GM18858 (cell line): ENCODE data around the gene NDUFAF8.

ENCODE experiments used
- ATAC-seq: cut with Tn5 transposase; IDR thresholded peaks from one replicate; pipeline ENCODE4 v1.9.1; 2021; ENCODE audit not compliant: unreplicated experiment

NDUFAF8 gene, protein sequence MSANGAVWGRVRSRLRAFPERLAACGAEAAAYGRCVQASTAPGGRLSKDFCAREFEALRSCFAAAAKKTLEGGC

DNA sequence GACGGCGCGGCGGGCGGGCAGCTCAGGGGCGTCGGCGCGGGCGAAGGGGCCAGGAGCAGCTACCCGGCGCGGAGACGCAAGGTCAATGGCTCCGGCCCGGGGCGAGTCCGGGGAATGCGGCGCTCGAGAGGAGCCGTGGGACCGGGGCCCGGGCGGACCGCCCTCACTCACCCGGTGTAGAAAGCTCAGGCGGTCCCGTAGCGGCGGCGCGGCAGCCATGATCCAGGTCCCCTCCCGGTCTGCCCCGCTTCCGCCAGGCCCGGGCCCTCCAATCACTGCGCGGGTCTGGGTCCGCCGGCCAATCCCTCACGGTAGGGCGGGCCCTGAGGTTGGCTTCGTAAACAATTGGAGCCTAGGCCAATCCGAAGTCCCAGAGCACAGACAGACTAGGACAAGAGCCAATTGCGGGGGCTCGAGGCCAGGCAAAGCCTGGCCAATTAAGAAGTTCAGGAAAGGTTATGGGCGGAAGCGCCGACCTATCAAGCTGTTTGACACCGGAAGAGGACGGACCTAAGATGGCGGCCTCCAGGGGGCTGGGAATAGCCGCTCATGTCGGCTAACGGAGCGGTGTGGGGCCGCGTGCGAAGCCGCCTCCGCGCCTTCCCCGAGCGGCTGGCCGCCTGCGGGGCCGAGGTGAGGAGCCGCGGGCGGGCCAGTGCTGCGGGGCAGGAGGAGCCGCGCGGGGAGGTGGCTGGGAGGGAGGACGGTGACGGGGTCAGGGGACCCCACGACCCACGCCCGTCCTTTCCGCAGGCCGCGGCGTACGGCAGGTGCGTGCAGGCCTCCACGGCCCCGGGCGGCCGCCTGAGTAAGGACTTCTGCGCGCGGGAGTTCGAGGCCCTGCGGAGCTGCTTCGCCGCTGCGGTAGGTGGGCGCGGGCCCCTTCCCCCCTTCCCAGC is at the start of gene NDUFAF8, which contains the start of gene TEPSIN:
NDUFAF8 (plus strand) TSS at position 504 of the 899 bp plus-strand sequence; CDS start at position 550, 46 bp downstream.
TEPSIN (minus strand) TSS at position 241 of the 899 bp plus-strand sequence; CDS start at position 219, 22 bp downstream.
- peak; percentile 75 for ATAC-seq

DNA sequence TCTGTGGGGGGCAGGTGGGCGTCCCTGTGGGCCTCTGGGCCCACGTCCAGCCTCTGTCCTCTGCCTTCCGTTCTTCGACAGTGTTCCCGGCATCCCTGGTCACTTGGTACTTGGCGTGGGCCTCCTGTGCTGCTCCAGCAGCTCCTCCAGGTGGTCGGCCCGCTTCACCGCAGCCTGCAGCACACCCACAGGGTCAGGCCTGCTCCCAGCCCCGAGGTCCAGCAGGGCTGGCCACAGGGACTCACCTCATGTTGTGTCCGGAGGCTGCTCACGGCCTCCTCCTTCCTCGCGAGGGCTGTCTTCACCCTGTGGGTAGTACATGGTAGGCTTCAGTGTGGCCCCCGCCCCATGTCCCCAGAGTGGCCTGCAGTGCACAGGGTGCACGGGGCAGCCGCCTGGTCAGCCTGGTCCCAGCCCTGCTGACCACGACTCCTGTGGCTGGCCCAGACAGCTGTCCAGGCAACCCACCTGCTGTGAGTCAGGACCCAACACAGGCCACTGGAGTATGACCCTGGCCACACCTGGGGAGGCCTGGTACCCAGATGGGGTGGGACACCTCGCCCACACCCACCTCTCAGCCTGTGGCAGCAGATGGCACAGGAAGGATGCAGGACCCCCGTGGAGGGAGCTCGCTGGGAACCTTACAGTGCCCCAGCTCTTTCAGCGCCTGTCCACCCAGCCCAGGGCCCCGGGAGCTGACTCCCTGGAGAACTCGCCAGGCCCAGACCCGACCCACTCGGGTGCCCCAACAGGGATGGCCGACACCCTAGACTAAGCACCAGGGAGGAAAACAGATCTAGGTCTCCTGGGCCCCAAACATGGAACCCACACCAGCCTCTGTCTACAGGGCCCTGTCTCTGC is 49.2 kb upstream of the NDUFAF8 start:
- no peak for ATAC-seq

DNA sequence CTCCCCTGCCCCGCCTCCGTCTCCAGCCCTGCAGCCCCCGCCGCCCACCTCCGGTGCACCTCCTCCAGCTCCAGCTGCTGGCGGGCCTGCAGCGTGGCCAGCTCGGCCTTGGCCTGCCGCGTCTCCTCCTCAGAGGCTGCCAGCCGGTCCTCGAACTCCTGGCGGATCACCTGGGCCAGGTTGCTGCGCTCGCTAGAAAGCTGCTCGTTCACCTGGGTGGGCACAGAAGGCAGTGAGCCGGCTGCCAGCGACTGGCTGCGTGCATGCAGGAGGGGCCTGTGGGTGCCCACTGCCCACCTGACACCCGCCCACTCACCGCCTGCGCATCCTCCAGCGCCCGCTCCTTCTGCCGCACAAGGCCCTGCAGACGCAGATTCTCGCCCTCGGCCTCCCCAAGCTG is 48.5 kb upstream of the NDUFAF8 start:
- ATAC-seq, result no peak

DNA sequence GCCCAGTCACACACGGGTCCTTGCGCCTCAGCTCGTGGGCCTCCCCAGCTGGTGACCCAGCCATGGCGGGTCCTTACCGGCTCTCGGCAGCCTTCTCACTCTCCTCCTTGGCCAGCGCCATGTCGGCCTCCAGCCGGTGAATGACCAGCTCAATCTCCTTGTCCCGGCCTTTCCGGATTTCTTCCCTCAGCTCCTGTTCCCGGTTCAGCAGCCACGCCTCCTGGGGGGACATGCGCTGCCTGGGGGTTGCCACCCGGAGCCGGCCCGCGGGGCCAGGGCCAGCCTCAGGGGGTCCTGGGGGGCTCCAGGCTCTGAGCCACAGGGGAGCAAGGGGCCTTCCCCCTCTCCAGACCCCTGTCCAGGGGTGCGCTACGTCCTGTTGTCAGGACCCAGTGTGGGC is 48.0 kb upstream of the NDUFAF8 start:
- no peak for ATAC-seq

DNA sequence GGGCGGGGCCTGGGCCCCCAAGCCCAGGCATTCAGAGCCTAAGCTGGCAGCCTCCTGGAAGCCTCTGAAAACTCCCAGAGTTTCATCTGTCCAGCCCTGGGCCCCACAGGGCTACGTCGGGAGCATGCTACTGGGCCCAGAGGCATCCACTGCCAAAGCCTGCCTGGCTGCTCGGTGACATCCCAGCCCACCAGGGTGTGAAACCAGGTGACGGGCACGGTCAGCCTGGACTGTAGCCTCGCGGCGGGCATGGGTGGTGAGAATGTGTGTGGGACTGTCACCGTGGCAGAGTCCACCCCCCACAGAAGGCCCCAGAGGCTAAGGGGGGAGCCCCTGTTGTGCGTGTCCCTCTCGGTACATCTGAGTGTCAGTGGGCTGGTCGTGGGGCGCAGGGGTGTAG is 47.5 kb upstream of the NDUFAF8 start:
- no peak for ATAC-seq

DNA sequence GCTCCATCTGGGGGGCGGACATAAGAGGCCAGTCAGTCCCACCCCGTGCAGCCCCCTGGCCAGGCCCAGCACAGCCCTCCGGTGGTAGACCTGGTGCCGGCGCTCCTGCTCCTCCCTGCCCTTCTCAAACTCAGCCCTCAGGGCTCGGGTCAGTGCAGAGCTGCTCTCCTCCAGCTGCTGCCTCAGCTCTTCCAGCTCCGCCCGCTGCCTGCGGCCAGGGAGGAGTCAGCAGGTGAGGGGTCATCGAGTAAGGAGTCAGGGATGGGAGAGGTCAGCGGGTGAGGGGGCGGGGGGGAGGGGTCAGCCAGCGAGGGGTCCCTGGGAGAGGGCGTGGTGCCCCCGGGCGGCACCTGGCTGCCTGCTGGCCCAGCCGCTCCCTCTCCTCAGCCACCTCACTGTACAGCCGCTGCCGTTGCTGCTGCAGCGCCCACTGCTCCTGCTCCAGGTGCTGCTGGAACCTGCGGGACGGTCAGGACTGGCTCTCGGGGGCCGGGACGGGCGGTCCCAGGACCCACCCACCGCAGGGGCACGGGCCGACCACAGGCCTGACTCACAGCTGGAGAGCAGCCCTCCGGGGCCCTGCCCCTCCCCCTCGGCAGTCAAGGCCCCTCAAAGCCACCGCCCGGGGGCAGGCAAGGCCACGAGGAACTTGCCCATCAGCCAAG is 46.6 kb upstream of the NDUFAF8 start:
- no peak for ATAC-seq

DNA sequence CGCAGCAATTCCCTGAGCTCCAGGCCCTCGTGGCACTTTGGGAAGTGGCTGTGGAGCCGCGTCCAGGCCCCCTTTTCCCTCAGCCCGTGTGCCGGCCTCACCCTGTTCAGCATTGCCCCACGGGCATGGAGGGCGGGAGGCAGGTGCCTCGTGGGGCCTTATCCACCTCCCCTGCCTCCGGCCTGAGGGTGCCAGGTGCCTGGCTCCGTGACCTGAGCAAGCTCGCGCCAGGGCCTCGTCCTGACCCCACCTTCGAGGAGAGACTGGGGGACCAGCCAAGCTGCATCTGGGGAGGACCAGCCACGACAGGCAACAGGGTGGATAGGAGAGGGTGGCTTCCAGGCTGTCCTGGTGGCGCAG is 46.1 kb upstream of the NDUFAF8 start:
- no peak for ATAC-seq

DNA sequence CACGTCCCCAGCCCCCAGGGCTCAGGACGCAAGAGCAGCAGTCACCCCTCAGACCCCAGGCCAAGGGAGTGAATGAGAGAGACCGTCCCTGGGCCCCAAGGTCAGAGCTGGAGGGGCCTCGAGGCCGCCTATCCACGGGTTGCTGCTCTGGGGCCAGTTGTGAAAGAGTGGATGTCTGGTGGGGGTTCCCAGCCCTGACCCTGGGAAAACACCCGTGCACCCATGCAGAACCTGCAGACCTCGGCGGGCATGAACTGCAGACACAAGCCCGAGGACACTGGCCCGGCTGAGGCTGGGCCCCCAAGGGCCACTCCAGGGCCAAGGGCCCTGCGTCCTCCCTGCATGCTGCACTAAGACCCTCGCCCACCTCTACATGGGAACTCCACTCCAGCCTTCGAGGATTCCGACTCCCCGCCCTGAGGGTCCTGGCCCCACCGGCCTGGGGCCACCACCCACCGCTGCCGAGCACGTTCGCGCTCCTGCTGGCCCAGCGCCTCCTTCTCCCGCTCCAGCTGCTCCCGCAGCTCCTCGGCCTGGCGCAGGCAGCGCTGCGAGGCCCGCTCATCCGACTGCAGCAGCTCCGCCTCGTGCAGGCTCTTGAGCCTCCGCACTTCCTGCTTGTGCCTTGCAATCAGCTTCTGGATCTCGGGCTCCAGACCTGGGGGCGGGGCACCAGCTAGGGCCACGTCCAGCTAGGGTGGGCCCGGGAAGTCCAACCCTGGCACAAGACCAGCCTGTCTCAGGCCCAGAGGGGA is 45.5 kb upstream of the NDUFAF8 start:
- no peak for ATAC-seq

DNA sequence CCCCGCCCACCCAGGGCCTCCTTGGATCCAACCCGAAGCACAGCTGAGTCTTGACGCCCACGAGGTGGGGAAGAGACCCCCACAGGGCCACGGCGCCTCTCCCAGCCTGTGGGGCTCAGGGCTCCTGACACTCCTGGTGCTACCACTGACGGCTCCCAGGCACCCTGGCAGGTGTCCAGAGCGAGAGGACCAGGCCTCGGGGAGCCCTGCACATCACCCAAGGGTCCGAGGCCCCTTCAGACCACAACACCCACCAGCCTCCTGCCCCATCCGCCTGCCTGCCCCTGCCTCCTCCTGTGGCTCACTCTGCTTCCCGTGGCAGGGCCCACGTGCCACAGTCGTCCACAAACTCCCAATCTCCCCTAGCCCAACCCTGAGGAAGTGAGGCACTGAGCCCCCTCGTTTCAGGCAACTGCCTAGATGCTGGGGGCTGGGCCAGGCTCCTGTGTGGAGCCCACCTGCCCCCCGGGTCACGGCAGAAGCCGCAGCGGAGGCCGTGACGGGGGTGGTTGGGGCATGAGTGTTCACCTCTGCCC is 44.8 kb upstream of the NDUFAF8 start:
- no peak for ATAC-seq

DNA sequence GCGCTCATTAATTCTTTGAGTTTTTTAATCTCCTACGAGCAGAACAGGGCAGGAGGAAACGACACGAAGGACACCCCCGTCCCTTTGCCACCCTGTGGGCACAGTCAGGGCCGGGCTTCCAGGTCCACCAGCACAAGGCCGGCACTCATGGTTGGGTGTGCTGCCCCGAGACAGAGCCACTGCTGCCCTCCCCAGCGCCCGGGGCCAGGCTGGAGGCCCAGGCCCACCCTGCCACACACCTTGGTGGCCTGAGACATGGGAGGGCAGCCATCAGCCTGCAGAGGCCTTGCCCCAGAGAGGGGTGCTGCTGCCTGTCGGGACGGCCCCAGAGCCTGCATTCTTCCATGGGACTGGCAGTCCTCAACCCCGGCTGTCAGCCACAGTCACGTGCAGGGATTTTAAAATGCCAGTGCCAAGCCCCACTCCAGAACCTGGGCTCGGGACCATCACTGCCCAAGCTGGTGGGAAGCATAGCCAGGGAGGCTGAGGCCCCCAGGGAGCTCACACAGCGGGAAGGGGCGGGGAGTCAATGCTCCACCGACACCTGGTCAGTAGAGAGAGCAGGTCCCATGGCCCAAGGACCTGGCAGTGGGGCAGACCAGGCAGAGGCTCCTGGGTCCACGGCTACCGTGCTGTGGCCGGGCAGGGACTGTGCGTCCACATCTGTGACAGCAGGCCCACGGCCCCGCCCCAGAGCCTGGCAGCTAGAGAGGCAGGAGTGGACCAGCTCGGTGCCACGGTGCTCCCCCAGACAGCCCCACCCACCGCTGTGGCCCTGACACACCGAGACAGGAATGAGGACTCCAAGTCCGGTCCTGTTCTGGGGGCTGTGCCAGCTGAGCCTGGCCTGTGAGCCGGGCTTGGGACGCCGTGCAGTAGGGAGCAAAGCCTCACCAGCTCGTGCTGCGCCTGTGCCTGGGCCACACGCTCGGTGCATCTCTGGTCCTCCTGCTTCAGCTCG is 43.9 kb upstream of the NDUFAF8 start:
- no peak for ATAC-seq

DNA sequence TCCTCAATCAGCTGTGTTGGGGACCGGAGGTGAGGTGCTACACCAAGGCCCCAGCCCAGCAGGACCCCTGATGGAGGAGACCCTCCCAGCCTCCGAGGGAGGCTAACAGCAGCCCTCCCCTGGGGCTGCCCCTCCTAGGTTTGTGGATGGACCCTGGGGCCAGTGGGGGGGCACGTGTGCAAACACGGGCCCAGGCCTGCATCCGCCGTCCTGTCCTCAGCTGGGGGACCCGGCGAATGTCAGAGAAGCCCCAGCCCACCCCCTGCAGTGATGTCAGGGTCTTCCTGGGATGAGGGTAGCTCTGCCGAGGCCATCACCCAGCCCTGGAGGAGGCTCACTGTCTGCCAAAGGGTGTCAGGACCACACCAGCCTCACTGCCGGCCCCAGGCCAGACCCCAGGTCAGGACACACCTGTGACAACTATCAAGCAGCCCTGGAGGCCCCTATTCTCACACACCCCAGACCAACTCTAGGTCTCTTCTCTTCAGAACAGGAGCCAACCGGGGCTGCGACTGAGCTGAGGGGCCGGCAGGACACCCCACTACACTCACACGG is 43.1 kb upstream of the NDUFAF8 start:
- no peak for ATAC-seq

DNA sequence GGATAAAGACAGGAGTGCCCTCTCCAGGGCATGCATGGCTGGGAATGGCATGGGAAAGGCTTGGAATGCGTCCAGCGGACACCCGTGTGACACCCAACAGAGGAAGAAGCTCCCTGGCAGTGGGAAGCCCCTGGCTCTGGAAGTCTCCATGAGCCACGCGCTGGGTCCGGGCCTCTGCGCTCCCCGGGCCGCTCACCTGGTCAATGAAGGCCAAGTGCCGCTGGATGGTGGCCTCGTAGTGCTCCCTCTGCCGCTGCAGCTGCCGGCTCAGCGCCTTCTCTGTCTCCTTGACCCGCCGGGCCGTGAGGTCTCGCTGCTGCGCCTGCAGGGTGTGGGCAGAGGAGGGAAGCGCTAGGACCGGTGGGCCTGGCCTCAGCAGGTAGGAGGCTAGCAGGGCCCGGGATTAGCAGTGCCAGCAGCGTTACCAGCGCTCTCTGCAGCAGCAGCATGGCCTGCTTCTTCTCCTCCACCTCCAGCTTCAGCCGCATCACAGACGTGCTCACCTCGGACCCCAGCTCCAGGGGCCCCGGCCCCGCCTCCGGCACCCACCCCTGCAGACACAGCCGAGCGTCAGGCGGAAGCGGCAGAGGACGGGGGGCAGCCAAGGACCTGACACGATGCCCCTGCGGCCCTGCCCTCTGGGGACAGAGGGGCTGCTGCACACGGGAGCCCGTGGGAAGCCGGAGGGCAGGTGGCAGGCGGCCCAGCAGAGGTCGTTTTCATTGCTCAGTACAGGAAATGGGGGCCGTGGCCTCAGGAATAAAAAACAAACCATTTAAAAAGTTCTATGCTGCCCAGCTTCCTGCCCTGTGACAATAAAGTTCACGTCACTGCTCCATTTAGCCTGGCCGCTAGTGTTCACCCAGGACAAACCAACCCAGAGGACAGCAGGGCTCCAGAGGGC is 42.4 kb upstream of the NDUFAF8 start:
- ATAC-seq, result no peak

DNA sequence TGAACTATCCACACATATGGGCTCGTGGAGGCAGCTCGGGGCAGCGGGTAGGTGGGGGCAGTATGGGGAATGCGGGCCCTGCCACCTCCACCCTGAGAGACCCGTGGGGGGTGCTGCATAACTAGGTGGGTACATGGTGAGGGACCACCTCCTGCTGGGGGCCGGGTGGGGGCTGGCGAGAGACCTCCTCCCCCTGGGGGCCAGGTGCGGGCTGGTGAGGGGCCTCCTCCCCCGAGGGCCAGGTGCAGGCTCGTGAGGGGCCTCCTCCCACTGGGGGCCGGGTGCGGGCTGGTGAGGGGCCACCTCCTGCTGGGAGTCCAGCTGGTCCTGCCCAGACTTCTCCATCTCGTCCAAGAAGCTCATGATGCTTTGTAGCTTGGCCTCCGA is 41.7 kb upstream of the NDUFAF8 start:
- ATAC-seq, result no peak

DNA sequence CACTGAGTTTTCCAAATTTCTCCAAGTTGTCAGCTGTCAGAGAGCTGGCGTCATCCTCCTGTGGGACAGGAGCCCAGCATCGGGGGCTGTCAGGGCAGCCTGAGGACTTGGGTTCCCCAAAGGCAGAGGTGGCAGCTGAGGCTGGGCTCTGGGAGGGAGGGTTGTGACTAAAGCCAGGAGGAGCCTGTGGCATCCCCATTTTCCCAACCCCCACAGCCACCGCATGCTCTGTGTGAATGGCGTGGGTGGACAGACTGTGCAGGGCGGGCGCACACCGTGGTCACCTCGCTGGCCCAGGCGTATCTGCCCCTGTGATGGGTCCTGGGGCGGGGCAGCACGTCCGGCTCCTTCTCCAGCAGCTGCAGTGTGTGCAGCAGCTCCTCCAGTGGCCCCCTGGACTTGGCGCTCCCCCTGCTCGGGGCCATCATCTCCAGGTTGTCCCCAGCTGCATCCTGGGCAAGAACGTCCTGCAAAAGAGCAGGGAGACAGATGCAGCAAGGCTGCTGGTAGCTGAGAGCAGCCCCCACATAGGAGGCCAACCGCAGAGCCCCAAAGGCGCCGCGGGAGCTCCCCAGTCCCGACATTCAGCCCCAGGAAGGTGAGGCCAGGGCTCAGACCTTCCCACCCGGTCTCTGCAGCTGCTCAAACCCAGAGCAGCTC is 41.2 kb upstream of the NDUFAF8 start:
- ATAC-seq, result no peak

DNA sequence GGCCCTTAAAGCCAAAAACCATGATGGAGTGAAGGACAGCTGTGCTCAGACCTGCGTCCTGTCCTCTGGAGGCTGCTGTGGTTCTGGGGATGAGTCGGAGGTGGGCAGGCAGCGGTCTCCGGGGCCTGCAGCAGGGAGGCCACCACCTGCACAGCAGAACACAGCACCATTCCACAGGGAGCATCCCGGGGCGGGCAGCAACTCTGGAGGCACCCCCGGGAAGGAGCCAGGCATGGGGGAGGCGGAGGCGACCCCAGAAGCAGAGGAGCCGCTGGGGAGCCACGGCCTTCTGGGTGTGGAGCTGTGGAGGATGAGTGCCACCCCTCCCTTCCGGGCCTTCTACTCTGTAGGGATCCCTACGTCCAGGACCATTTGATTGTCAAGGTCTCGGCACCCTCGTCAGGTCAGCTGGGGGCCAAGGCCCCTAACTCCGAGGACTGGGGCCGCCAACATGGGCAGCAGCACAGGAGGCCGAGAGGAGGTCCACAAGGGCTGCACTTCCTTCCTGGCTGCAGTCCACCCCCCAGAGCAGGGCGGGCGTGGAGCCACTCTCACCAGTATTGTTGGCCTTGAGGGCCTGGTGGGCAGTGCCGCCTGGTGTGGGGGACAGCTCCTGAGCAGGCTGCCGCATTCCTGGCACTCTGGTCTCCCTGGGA is 40.2 kb upstream of the NDUFAF8 start:
- no peak for ATAC-seq

DNA sequence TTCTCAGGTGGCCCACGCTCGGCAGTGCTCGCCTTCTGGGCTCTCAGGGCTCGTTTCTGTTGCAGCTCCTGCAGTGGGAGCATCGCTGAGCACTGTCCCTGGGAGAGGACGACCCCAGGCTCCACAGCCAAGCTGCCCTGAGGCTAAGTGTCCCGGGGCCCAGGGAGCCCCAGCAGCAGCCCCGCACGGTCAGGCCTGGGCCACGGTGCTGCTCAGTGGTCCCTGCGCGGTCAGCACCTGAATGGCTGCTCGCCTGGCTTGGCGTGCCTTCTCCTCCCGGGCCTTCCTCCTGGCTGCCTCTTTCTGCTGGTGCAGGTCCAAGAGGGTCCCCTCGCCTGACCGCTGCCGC is 39.7 kb upstream of the NDUFAF8 start:
- no peak for ATAC-seq

DNA sequence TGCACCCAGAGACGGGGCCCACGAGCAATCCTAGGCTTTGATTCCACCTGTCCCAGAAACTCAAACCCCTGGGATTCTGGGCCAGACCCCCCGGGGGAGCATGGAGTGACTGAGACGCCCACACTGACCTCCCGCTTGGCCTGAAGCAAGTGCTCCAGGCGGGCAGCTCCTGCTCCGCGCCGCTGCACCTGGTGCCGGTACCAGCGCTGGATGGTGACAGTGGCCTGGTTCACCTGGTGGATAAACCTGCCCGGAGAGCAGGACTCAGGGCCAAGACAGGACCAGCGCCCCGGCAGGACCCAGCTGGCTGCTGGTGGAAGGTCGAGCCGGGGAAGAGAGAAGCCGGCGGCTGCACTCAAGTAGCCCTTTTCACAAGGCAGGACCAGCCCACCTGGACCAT is 38.9 kb upstream of the NDUFAF8 start:
- ATAC-seq, result no peak
